ENCODE results near the gene CAPSL. TPM values are rescaled to one million over a fixed set of nuclear protein-coding genes. Genes with fewer than 3 reads are reported as not detected.

The CAPSL gene
- total and polyA plus RNA-seq, 2 of the 8 experiments (the other 6 are each of a cell fraction or from before 2014, with no cell fraction given) = not detected

- H2AFZ ChIP-seq (ENCODE audit: low read length) = no peak overlapping the region
- H4K8ac ChIP-seq (ENCODE audit: extremely low read depth, insufficient read depth, low read length) = no peak overlapping the region
- DNase-seq (ENCODE audit: low read depth in 1 of 2, low spot score in 2 of 2) (no peak), FAIRE-seq (no peak)
- no peak overlapping the region for H3K4me3 ChIP-seq (ENCODE audit: extremely low read depth in 1 of 4, insufficient read depth in 2 of 4, low read depth in 3 of 4, low read length in 4 of 4)
- ChIA-PET POLR2A (ENCODE audit: partially characterized antibody) (no interaction called here), CTCF (ENCODE audit: partially characterized antibody) (interaction anchor here (1.3 to 3.1 kb wide), 4 partner anchors 9 to 130 kb away, joined by 4 to 11 read pairs (median 5); no protein-coding TSS in a partner anchor)
- peaks cover 0 to 3% (median 0%) of the 10 kb centered on the region in 4 experiments; a peak in 1 of 7 replicates for H3K4me1 ChIP-seq (replicated peaks in 1 of 4; ENCODE audit: control insufficient read depth in 3 of 4, insufficient read depth in 4 of 4, low read length in 3 of 4)
- no peaks in the 10 kb centered on the region for H3K79me1 ChIP-seq (ENCODE audit: low read depth, low read length)
- no peaks in the 10 kb centered on the region for H3K23me2 ChIP-seq (ENCODE audit: low read depth, low read length)
- no peak overlapping the region for H3K9ac ChIP-seq (replicated peaks in 1 of 4; ENCODE audit: extremely low read depth in 1 of 4, low read depth in 3 of 4, low read length in 3 of 4)
- peaks cover 5 to 8% of the 10 kb centered on the region in 2 experiments; a peak in 2 of 4 replicates for H3K9me3 ChIP-seq (ENCODE audit: insufficient read depth in 2 of 2, low read depth in 1 of 2, low read length in 1 of 2)
- H3K14ac ChIP-seq (ENCODE audit: insufficient read length) = no peak overlapping the region
- H2BK12ac ChIP-seq (ENCODE audit: low read depth, low read length) = no peak overlapping the region
- peaks cover 0 to 1% (median 0%) of the 10 kb centered on the region in 4 experiments; a peak in 1 of 7 replicates for H3K27me3 ChIP-seq (replicated peaks in 1 of 4; ENCODE audit: control insufficient read depth in 3 of 4, extremely low read depth in 1 of 4, insufficient read depth in 3 of 4, low read length in 3 of 4)
- H3K36me3 ChIP-seq (ENCODE audit: control insufficient read depth in 2 of 4, insufficient read depth in 4 of 4, low read length in 3 of 4) = no peaks in the 10 kb centered on the region
- H2BK120ac ChIP-seq (replicated peaks; ENCODE audit: low read depth, low read length) = no peak overlapping the region
- no peaks in the 10 kb centered on the region for H3K79me2 ChIP-seq (ENCODE audit: control insufficient read depth in 1 of 2, insufficient read depth in 2 of 2, low read length in 2 of 2)
- H3K4me2 ChIP-seq (ENCODE audit: insufficient read depth in 1 of 2, low read depth in 2 of 2, low read length in 2 of 2) = no peak overlapping the region
- no peak overlapping the region for H3K56ac ChIP-seq (replicated peaks; ENCODE audit: insufficient read length, low read depth, low read length)
- H2BK20ac ChIP-seq (ENCODE audit: low read length) = no peak overlapping the region
- no peak overlapping the region for H2BK5ac ChIP-seq (ENCODE audit: low read depth, low read length)
- H3K27ac ChIP-seq (ENCODE audit: low read depth, low read length) = no peak overlapping the region
- no peak overlapping the region for H3K23ac ChIP-seq (ENCODE audit: insufficient read length)
- no peak overlapping the region for H4K91ac ChIP-seq (replicated peaks; ENCODE audit: insufficient read length, low read length)
- H2AK5ac ChIP-seq (ENCODE audit: low read depth, low read length) = no peak overlapping the region
- H3K4ac ChIP-seq (replicated peaks; ENCODE audit: insufficient read length, low read depth, low read length) = no peak overlapping the region
- H4K5ac ChIP-seq (ENCODE audit: insufficient read length, low read depth, low read length) = no peak overlapping the region
- TF ChIP-seq SUZ12 (IDR thresholded peaks at IDR 0.05; ENCODE audit: low read length) = no peak
- TF ChIP-seq MAFK (IDR thresholded peaks at IDR 0.05; ENCODE audit: low read depth, low read length) = no peak
- no peak for TF ChIP-seq TAF7 (optimal IDR thresholded peaks at IDR 0.05; ENCODE audit: borderline replicate concordance, low read depth, low read length)
- TF ChIP-seq POU5F1 (IDR thresholded peaks at IDR 0.05; ENCODE audit: low read depth, low read length) = no peak
- no peak for TF ChIP-seq BACH1 (IDR thresholded peaks at IDR 0.05; ENCODE audit: low read length)
- no peak overlapping the region for H3K18ac ChIP-seq (ENCODE audit: extremely low read depth, low read length)
- no peak overlapping the region for H2BK15ac ChIP-seq (ENCODE audit: low read length)
- H4K20me1 ChIP-seq (replicated peaks in 1 of 2; ENCODE audit: control insufficient read depth in 1 of 2, insufficient read depth in 2 of 2, low read length in 2 of 2) = no peaks in the 10 kb centered on the region
Observed at GRCh38 chr5:35908814-35909213, 29.6 kb downstream of the CAPSL start.
